HG03558 (cell line): Measurements from ENCODE around the gene NUTM1.
A peak's percentile ranks its signal among the peaks of the same experiment; 100 is the strongest.
"Not testable (repeated sequence)": the region's sequence is repeated elsewhere in the genome, so short reads cannot be mapped to it uniquely, and the experiment has no call there.

Experiments
- ATAC-seq: cut with Tn5 transposase; IDR thresholded peaks from one replicate; pipeline ENCODE4 v1.9.1; 2021; ENCODE audit warnings: moderate number of reproducible peaks; ENCODE audit not compliant: unreplicated experiment; ENCODE audit errors: extremely low read depth

The NUTM1 gene

DNA sequence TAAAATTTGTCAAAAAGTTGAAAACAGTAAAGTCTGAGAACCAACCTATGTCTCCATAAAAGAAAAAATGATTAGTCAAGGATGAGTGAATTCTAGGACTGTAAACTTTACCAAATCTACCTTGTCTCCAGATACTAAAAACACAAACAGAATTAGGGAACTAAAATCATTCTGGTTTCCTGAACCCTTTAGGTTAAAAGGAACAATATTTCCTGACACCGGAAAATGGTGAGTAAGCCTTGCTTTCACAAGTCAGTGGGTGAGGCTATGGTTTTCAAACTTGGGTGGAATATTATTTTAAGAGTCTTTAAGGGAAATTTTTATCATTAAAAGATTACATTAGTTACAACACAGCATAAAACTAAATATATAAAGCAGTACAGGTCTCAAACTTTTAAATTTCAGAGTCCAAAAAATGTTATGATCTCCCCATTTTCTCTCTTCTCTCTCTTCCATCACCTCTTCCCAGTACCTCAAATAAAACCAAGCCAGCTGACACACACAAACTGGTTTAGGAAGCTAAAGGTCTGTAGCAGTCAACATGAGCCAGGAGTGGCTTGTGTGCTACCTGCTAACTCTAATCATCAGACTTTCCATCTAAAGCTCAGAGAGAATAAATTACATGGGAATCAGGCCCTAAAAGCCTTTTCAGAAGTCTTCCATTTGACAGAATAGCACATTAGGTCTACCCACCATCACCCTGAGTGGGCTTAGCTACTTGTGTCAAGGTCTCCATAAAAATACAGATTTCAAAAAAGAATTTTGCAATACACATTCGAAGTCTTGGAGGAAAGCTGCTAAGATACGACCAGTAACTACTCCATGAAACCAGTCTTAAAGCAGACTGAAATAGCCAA, 7.7 kb upstream of the NUTM1 start:
- ATAC-seq = no peak

DNA sequence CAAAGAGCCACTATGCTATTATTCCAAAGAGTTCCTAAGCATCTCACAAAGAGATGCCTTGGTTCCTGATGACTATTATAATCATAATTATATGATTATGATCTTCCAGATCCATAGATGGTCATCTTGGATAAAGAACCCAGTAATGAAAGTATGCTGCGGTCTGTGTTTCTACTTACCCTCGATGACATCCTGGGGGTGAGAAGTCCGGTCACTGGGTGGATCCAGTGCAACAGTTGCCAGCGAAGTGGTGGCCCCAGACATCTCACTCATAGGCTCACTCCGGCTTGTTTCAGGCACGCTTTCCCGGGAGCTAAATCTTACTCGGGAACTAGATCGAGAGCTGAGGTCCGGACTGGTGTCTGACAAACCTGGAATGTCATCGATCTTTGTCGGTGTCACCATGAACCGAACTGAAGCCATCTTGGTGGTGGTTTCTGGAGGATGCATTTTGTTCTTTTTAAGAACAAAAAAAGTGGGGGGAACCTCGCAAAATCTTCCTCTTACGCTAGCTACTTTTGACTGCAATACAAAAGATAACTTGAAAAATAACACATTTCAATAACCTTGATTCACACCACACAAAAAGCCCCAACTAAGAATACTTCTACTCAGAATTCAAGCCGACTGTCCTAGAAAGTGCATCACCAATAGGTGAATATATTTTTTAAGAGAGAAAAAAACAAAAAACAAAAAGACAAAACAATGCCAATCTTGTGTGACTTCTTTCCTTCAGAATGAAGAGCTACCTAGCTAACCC, 6.7 kb upstream of the NUTM1 start:
- ATAC-seq = no peak

DNA sequence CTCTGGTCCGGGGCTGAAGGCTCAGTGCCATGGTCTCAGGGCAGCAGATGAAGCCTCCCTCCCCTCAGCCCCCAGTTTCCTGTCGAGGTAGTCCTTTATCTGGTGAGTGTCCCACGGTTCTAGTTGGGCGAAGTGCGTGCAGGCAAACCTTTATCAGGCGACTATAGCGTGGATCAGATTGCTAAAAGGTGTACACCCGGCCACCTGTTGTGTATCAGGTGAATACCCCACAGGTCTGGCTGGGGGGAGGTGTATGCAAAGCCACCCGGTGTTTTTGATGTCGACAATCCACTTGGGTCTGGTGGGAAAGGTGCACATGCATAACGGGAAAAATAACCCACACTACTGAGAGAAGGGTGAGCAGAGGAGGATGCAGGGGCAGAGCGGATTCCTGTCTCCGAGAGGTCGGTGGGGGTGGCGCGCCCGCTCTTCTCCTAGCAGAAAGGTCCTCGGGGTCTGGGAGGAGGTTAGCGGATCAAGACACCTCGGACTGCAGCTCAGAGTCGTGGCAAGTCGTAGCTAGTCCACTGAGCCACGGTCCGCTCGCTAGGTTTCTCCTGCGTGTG, 6.0 kb upstream of the NUTM1 start:
- no peak for ATAC-seq

DNA sequence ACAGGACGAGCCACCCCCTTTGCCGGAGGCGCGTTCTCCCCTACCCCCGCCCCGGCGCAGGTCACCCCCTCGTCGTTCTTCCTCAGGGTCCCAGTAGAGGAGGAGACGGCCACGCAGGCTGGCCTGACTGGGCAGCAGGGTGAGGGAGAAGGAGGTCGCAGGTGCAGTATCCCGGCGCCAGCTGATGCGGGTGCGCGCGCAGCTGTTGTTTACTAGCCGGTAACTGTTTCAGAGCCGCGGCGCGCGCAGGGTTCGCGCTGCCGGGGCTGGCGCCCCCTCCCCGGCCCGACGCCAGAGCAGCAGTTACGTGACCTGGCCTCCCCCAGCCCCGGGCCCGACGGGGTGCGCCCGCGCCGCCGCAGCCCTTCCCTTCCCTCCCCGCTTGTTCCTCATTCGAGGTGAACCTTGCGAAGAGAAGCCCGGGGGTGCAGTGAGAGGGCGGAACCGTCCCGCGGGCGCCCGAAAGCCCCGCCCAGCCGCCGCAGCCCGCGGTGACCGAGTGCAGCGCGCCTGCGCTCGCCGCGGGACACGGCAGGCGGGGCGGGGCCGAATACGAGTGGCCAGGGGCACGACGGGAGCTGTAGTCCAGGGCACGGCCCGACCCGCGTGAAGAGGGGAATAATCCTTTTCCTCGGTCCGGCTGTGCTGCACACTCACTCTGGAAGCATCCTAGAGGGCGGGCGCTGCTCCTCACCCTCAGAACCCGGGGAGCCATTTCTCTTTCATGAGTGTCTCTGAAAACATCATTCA, 5.4 kb upstream of the NUTM1 start, which contains the start of gene SLC12A6:
Gene SLC12A6, minus strand, starts transcription at position 225 of the 750 bp plus-strand sequence. CDS start 1,101 bp downstream, outside the sequence.
- peak; percentile 36 for ATAC-seq

DNA sequence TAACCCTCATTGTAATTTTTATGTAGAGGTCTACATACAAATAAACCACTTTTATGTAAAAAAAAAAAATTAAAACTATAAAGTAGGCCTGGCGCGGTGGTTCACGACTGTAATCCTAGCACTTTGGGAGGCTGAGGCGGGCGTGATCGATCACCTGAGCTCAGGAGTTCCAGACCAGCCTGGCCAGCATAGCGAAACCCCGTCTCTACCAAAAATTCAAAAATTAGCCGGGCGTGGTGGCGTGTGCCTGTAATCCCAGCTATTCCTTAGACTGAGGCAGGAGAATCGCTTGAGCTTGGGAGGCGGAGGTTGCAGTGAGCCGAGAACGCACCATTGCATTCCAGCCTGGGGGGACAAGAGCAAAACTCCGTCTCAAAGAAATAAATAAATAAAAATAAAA, 4.8 kb upstream of the NUTM1 start:
- no peak for ATAC-seq

DNA sequence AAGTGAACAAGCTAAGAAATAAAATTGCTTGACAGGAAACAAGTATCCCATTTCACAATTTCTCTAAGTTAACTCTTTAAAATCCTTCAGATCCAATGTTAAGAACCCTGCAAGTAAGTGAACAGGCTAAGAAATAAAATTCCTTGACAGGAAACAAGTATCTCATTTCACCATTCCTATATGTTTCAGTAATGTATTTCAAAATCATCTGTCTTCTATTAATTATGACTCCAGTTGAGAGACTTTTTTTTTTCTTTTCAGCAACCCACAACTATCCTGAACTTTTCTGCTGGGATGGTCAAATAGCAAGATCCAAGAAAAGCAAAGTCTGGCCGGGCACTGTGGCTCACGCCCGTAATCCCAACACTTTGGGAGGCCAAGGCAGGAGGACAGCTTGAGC, 3.2 kb upstream of the NUTM1 start:
- ATAC-seq = no peak

GRCh38 chr15:34341381-34342212, 1.5 kb upstream of the NUTM1 start:
- ATAC-seq = no peak

DNA sequence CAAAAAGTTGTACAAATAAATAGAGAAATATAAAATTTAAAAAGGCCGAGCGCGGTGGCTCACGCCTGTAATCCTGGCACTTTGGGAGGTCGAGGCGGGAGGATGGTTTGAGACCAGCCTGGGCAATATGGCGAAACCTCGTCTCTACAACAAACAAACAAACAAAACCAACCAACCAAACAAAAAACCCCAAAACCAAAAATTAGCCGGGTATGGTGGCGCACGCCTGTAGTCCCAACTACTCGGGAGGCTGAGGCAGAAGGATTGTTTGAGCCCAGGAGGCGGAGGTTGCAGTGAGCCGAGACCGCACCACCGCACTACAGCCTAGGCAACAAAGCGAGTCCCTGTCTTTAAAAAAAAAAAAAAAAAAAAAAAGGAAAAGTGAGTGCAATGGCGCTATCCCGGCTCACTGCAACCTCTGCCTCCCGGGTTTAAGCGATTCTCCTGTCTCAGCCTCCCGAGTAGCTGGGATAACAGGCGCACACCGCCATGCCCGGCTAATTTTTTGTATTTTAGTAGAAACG, 840 bp upstream of the NUTM1 start:
- not testable (repeated sequence) for ATAC-seq

GRCh38 chr15:34347951-34348638, 5.0 kb downstream of the NUTM1 start:
- no peak for ATAC-seq

GRCh38 chr15:34348735-34349300, 5.7 kb downstream of the NUTM1 start:
- no peak for ATAC-seq

- no peak for ATAC-seq
Observed at GRCh38 chr15:34349769-34350168, 6.7 kb downstream of the NUTM1 start.

GRCh38 chr15:34352996-34353395, 9.9 kb downstream of the NUTM1 start:
- not testable (repeated sequence) for ATAC-seq

DNA sequence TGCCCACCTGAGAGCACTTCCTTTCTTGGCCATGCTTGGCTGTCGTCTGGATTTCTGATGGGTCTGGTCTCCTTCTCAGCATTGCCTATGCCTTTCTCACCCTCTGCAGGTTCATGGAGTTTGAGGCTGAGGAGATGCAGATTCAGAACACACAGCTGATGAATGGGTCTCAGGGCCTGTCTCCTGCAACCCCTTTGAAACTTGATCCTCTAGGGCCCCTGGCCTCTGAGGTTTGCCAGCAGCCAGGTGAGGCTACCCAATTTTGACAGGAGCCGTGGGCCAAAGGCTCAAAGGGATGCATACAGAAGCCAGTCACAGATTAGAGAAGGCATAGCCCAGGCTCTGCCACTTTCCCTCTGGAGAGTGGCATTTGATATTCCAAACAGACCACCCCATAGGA, 10.5 kb downstream of the NUTM1 start:
- no peak for ATAC-seq

DNA sequence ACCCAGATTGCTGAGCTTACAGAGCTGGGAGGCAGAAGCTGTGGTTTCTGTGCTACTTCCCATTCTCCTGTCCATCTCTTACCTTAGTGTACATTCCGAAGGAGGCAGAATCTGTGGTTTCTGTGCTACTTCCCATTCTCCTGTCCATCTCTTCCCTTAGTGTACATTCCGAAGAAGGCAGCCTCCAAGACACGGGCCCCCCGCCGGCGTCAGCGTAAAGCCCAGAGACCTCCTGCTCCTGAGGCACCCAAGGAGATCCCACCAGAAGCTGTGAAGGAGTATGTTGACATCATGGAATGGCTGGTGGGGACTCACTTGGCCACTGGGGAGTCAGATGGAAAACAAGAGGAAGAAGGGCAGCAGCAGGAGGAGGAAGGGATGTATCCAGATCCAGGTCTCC, 11.2 kb downstream of the NUTM1 start:
- ATAC-seq = no peak

DNA sequence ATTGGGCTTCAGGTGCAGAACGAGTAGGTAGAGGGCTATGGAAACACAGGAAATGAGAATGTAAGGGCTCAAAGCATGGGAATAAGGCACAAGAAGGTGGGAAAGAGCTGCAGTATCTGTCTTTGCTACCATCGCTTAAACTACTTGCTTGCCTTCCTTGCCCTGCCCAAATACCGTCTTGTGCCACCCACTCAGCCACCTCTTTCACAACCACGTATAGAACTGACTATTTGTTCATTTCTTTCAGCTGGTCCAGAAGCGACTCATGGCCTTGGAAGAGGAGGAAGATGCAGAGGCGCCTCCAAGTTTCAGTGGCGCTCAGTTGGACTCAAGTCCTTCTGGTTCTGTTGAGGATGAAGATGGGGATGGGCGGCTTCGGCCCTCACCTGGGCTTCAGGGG, 12.1 kb downstream of the NUTM1 start:
- no peak for ATAC-seq

DNA sequence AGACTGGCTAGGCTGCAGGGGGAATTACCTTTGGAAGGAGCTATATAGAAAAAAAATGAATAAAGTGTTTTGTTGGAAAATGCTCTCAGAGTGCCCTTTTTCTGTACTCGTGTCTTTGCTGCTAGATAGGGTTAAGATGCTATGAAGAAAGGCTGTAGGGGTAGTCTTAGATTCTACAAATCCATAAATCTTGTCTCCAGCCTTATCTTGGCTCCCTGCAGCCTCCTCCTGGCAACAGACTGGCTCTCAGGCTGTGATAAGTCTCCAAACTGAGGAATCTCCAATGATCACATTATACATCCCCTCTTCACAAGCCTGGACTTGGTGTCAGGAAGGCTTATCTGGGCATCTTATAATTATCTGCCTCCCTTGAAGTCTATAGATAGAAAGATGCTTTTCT, 14.5 kb downstream of the NUTM1 start:
- no peak for ATAC-seq

GRCh38 chr15:34358367-34358766, 15.3 kb downstream of the NUTM1 start:
- no peak for ATAC-seq

GRCh38 chr15:34358948-34359347, 15.8 kb downstream of the NUTM1 start:
- no peak for ATAC-seq
